ENCODE data around the gene RPS6KA2. TPM values are rescaled to one million over a fixed set of nuclear protein-coding genes. Genes with fewer than 3 reads are reported as not detected.

The RPS6KA2 gene
- total and polyA plus RNA-seq, 2 donors (not counting 3 experiments of a cell fraction or from before 2014, with no cell fraction given) = 54.5 to 75.8 TPM

GRCh38 chr6:166611631-166612030, 15.4 kb downstream of the RPS6KA2 start:
- Histone ChIP-seq H2AFZ (ENCODE audit: low read depth, low read length) (no peak overlapping the region), H3K9me1 (replicated peaks; ENCODE audit: control insufficient read depth, extremely low read depth, insufficient read depth, low read length) (no peaks in the 10 kb centered on the region), H3K27ac (ENCODE audit: insufficient read depth, low read depth, low read length) (no peak overlapping the region), H3K4me2 (ENCODE audit: insufficient read depth, low read length) (no peak overlapping the region), H3K9me3 (replicated peaks; ENCODE audit: control insufficient read depth, insufficient read depth, low read length) (no peaks in the 10 kb centered on the region), H3K4me3 (replicated peaks in 1 of 3; ENCODE audit: insufficient read depth in 1 of 3, low read depth in 1 of 3, low read length in 3 of 3) (no peak overlapping the region), H3K79me2 (ENCODE audit: control insufficient read depth, insufficient read depth, low read length) (peaks cover 22% of the 10 kb centered on the region), H3K36me3 (ENCODE audit: control insufficient read depth in 2 of 2, extremely low read depth in 1 of 2, insufficient read depth in 2 of 2, low read length in 2 of 2) (peaks cover 0 to 1% of the 10 kb centered on the region in 2 experiments), H3K27me3 (ENCODE audit: control insufficient read depth in 2 of 2, insufficient read depth in 2 of 2, low read length in 2 of 2) (no peaks in the 10 kb centered on the region), H3K4me1 (ENCODE audit: control insufficient read depth, extremely low read depth, insufficient read depth, low read length) (peaks cover 34% of the 10 kb centered on the region), H3K9ac (replicated peaks; ENCODE audit: extremely low read depth, insufficient read depth, low read length) (no peak overlapping the region), H4K20me1 (replicated peaks; ENCODE audit: control insufficient read depth, extremely low read depth, insufficient read depth, low read length) (no peaks in the 10 kb centered on the region)
- DNase-seq (ENCODE audit: low read depth, low spot score) (no peak), FAIRE-seq (no peak)
- intact Hi-C loops (cut with micrococcal nuclease) (no loop called here), dilution Hi-C loops (cut with MboI; ENCODE audit: extremely low pct_ligation_motif_present, low sequenced_read_pairs) (no loop called here)
- ChIA-PET CTCF (no interaction called here), POLR2A (interaction anchor here (0.8 kb wide), 1 partner anchor 16 kb away, joined by 3 read pairs; the partner anchor contains the start of gene RPS6KA2)
- no TSS peak for BruUV-seq (replicated peaks)
- no peak for TF ChIP-seq GATA2 (IDR thresholded peaks at IDR 0.05; ENCODE audit: insufficient read depth, insufficient read length, low read depth, low read length)
- no peak for TF ChIP-seq MAX (IDR thresholded peaks at IDR 0.05; ENCODE audit: insufficient read depth, insufficient read length)
- no peak for TF ChIP-seq JUN (IDR thresholded peaks at IDR 0.05; ENCODE audit: borderline replicate concordance, insufficient read depth, insufficient read length, low read depth)
- no peak for TF ChIP-seq FOS (IDR thresholded peaks at IDR 0.05; ENCODE audit: borderline replicate concordance, insufficient read depth, low read length)
- no peak for TF ChIP-seq POLR2AphosphoS5 (IDR thresholded peaks at IDR 0.05; ENCODE audit: insufficient read depth, low read depth, low read length)
- no peak for TF ChIP-seq CTCF (IDR thresholded peaks at IDR 0.05; ENCODE audit: extremely low read depth in 1 of 2, insufficient read depth in 1 of 2, low read depth in 1 of 2, low read length in 2 of 2)

Measured in endothelial cell of umbilical vein (primary cell).